DMS153 (cell line): ENCODE data around the gene LY6G6D.
A peak's percentile ranks its signal among the peaks of the same experiment; 100 is the strongest.

Source experiments
- DNase-seq: peaks from one replicate; lab custom pipeline; 2025; lab: John Stamatoyannopoulos, UW

Gene LY6G6D

GRCh38 chr6:31720196-31720770 lies 5.1 kb downstream of the LY6G6D start:
- no peak for DNase-seq

DNA sequence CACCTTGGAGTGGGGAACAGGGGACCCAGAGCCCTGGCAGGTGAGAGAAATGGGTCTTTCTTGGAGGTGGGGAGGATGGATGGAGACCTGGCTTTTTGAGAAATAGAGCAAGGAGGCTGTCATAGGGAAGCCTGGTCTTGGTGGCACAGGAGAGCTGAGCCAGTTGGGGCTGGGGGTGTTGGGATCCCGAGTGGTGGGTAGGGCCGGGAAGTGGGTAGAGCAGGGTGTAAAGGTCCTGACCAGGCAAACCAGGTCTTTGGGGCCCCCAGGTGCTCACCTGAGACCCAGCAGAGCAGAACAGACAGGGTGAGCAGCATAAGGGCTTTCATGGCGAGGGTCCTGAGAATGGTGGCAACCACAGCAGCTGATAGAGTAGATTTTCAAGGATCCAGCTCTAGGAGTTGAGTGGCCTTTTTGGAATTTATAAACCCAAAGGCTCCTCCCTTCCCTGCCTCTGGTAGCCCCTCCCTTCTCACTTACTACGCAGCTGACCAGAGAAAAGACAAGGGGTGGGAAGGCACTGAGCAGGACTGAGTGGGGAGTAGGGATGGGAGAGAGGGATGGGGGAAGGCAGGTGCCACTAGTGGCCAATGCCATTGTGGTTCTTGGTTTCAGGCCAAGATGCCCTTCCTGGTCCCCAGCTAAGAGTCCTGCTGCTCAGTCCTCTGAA lies 6.3 kb downstream of the LY6G6D start, which contains the start of gene LY6G6C:
LY6G6C (minus strand) TSS at position 396 of the 670 bp plus-strand sequence; CDS start at position 329, 67 bp downstream.
- no peak for DNase-seq

GRCh38 chr6:31722173-31722572 lies 7.0 kb downstream of the LY6G6D start:
- DNase-seq = no peak

DNA sequence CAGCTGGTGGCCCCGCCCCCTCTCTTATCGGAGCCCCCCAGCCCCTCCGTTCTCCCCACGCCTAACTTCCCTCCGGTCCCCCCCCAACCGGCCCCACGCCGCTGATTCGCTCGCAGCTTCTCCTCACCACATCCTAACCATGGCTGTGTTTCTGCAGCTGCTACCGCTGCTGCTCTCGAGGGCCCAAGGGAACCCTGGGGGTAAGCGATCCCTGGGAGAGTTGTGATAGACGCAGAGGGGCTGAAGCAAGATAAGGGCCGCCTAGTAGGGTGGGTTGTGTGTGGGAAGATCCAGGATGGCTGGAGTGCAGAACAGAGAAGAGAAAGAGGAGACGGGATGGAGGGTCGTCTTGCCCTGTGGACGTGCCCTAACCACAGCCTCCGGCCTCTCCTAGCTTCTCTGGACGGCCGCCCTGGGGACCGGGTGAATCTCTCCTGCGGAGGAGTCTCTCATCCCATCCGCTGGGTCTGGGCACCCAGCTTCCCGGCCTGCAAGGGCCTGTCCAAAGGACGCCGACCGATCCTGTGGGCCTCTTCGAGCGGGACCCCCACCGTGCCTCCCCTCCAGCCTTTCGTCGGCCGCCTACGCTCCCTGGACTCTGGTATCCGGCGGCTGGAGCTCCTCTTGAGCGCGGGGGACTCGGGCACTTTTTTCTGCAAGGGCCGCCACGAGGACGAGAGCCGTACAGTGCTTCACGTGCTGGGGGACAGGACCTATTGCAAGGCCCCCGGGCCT lies 8.3 kb downstream of the LY6G6D start, which contains the start of gene MPIG6B:
MPIG6B (plus strand) TSS at position 129 of the 735 bp plus-strand sequence; CDS start at position 140, 11 bp downstream.
- no peak for DNase-seq

DNA sequence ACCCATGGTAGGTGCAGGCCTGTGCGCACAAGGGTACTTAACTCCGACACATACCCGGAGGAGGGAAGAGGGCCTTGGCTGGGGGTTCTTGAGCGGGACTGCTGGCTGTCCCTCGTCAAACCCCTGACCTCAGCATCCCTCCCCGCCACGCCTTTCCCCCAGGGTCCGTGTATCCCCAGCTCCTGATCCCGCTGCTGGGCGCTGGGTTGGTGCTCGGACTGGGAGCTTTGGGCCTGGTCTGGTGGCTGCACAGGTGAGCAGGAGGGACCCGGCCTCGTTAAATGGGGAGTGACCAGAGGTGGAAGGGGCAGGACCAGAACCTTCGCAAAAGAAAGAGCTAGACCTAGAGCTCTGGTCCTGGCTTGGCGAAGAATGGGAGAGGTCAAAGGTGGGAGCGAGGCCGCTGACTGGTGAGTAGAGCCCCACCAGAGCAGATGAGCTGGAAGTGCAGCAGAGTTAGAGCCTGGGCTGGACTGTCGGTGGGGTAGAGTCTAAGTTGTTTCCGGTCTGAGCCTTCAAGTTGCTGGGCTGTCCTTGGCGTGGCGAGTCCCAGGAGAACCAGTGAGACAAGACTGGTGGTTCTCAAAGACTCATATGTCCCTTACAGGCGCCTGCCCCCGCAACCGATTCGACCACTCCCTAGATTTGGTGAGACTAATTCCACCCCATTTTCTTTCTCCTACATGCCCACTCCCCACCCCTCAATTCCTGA lies 9.0 kb downstream of the LY6G6D start:
- DNase-seq = no peak

DNA sequence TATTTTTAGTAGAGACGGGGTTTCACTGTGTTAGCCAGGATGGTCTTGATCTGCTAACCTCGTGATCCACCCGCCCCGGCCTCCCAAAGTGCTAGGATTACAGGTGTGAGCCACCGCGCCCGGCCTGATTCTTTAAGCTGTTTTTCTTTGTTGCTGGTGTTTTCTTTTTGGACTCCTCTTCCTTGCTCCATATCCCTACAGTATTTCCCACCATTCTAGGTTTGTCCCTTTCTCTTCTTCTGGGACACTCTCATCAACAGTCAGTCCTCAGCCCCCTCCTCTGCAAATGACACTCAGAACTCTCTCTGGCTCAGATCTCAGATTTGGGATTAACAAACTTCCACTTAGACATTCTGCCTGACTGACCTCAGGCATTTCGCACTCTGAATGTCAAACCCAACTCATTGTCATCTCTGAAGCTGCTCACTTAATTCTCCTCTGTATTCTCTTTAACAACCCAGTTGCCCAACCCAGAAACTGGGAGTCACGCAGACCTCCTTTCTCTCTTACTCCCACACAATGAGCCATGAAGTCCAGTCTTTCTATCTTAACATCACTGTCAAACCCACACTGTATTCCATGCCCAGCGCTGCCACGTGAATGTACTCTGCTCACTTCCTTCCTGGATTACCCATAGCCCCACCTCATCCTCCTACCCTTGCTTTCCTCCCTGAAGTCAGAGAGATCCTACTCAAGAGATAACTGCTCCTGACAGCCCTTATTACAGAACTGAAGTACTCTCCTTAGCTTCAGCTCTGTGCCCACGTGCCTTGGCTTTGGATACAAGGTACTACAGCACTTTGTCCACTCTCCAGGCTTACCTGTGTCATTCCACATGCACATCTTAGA lies 10.6 kb downstream of the LY6G6D start:
- DNase-seq = no peak

DNA sequence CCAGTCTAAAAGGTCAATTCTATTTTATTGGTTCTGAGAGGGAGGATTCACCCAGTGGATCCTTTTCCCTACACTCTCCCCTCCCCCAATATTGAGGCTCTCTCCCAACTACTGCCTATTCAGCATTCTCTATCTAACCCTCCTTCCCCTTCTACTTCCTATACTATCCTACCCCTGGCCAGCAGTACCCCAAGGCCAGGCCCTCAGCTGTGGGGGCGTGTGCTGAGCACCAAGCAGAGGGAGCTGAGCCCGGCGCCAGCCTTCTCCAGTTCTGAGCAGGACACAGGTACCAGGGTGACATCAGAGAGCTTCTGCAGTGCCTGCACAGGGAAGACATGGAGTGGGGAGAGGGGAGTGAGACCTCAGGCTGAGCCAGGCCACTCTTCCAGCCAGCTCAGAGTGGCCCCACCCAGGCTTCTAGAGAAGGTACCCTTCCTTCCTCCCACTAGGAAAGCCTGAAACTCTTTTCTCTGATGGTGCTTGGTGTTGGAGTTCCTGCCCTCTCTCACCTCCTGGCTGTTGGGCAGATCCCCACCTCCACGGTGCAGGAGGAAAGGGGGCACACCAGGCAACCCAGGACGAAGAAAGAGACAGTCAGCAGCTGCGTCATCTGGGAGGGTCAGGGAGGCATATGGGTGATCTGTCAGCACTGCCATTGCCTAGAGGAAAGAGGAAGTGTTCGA lies 12.0 kb downstream of the LY6G6D start:
- DNase-seq = no peak

DNA sequence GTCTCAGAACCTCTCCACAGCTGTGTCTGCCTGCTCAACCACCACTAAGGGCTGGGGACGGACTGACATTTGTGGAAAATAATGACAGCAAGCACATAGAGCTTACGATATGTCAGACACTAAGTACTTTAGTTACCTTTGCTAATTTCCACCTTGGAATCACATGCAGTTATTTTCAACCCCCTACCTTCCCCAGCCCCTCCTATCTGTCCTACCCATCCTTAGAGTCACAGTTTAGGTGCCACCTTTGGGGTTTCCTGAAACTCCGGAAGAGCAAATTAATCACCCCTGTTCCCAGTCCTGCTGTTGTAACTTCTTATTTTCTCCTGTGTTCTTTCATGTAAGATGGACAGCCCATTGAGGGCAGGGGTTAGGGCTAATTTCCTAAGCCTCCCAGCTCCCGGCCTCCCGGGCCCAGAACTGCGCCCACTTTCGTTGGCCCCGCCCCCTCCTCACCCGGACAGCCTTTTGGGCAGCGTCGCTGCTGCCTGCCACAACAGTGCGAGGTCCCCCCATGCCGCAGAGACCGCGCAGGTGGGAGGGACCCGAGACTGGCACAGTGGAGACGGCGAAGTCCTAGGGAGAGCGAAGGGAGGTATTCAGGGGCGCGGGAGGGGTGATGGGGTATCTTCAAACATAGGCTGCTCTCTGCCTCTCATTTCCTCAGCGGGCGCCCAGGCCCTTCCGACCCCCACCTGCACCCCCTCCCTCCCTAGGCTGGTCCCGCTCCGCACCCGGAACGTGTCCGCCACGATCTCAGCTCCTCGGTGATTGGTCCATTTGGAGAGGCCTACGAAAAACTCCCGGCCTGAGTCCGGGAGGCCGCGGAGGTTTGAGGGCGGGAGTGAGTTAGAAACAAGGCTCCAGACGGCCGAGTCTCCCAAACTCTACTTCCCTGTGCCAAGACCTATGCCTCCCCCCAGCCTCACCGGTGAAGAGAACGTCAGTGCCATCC lies 12.8 kb downstream of the LY6G6D start:
- no peak for DNase-seq

- no peak for DNase-seq
Observed at GRCh38 chr6:31728767-31729514, 13.8 kb downstream of the LY6G6D start, which contains the start of gene DDAH2. Gene DDAH2 (minus strand): TSS chr6:31729299. CDS start chr6:31729161, 138 bp downstream.

- DNase-seq = peak; percentile 86
Observed at GRCh38 chr6:31729515-31729978, 14.4 kb downstream of the LY6G6D start.

DNA sequence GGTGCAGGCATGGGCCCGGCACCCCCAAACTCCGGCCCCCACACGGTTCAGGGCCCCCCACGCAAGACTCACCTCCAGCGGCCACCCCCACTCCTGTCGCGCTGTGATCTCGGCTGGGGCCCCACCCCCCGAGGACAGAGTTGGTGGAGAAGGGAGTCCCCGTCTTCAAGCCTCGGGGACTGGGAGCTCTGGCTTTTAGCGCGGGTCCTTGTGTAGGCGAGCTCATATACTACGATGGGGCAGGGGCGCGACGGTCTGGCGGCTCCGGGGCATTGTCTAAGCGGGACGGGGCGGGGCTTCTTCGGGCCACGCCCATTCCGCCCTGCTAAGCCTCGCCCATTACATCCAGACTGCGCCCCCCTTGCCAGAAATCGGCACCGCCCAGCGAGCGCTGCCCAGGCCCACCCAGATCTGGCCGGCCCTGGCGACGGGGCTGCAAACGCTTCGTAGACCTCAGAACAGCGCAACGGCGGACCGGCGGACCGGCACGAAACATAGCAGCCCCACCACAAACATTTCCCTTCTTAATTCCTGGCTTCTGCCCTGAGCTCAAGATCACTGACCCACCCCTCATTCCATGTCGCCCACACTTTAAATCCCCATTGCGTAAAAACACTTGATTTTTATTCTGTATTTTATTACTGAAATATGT lies 15.0 kb downstream of the LY6G6D start:
- DNase-seq = peak; percentile 51

DNA sequence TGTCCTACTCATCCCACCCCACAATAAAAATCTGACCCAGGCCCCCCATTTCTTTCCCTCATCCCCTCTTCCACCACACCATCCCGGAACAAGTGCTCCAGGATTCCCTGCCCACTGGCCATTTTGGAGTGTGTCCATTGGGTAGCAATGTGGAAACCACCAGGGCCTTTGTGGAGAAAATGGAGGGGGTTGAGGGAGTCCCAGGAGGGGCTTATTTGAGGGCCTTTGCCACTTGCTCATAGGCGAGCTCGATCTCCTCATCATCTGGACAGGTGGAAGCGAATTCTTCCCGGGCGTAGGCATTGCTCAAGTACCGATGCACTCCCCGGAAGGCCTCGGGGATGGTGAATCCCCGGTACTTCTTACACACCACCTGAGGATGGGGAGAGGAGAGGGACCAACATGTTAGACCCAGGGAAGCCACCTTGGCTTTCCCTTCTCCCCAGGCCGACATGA lies 15.5 kb downstream of the LY6G6D start:
- no peak for DNase-seq

GRCh38 chr6:31732029-31732428 lies 16.9 kb downstream of the LY6G6D start:
- DNase-seq = no peak

GRCh38 chr6:31733734-31734133 lies 18.6 kb downstream of the LY6G6D start:
- no peak for DNase-seq

DNA sequence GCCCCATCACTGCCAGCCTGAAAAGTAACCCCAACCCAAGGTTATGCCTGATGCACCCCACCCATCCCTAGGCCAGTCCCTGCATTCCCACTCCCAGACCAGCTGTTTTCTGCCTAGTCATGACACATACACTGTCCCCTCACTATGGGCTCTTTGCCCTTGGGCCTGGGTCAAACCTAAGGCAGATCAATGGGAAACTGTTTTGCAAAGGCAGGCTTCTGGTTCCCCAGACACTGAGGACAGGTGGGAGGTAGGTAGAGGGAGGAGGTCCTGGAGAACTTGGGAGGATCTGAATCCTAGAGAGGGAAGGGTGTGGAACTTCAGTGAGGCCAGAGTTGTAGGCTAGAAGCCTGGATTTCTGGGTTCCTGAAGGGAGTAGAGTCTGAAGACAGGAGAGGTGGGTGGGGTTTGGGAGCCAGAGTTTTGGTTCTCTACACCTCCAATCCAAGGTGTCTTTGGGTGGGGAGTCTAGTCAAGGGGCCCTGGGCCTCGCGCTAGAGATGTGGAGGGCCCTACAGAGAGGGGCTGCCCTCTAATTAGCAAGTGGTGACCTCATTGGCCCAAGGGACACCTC lies 19.2 kb downstream of the LY6G6D start:
- DNase-seq = no peak

DNA sequence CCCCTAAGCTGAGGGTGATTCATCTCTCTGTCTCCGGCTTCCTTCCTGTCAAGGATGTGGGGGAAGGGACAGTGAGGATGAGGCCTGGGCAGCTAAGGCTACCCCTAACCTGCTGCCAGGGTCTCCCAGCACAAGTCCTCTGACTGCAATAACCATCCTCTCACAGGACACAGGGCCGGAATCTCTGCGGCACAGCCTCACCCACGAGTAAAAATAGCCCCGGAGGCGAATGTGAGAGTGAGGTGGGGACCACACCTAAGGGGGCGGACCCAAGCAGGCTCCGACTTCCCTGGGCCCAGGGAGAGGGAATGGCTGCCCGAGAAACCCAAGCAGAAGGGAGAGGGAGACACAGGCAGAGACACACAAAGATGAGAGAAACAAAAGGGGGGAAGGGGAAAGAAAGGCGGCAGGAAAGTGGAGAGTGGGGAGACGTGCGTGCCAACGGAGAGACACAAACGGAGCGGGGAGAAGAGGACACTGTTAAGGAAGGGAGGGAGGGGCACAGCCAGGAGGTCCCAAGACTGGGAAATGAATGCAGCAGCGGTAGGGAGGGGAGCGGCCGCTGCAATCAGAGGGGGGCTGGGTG lies 19.8 kb downstream of the LY6G6D start:
- DNase-seq = no peak

- peak; percentile 82 for DNase-seq
Observed at GRCh38 chr6:31736021-31736767, 21.0 kb downstream of the LY6G6D start, which contains the start of gene CLIC1. Gene CLIC1 (minus strand): TSS chr6:31736530. CDS start chr6:31736300, 230 bp downstream.
